Left forelimb (tissue), 1 donor: ENCODE measurements around the gene SLC49A4.

Source experiments
- DNase-seq: peaks from one replicate; pipeline ENCODE4 v3.0.0-alpha.2; 2018; ENCODE audit warnings: low spot score

The SLC49A4 gene

GRCh38 chr3:122908251-122908650, 113.4 kb downstream of the SLC49A4 start:
- DNase-seq: no peak

DNA sequence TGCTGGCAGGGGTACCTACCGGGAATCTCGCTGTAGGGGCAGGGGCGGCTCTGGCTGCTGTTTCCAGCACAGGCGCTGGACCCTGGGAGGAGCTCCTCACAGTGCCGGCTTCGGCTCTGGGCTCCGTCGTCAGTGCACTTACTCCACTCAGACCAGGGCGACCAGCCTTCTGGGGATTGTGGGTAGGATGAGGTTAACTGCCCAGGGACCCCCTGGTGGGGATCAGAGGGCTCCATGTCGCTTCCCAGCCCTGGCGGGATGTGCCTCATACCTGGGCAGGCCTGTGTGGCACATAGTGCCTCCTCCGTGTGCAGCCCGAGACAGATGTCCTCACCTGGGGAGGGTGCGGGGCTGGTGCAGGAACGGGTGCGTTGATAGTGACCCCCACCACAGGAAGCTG, 117.0 kb downstream of the SLC49A4 start:
- no peak for DNase-seq

DNA sequence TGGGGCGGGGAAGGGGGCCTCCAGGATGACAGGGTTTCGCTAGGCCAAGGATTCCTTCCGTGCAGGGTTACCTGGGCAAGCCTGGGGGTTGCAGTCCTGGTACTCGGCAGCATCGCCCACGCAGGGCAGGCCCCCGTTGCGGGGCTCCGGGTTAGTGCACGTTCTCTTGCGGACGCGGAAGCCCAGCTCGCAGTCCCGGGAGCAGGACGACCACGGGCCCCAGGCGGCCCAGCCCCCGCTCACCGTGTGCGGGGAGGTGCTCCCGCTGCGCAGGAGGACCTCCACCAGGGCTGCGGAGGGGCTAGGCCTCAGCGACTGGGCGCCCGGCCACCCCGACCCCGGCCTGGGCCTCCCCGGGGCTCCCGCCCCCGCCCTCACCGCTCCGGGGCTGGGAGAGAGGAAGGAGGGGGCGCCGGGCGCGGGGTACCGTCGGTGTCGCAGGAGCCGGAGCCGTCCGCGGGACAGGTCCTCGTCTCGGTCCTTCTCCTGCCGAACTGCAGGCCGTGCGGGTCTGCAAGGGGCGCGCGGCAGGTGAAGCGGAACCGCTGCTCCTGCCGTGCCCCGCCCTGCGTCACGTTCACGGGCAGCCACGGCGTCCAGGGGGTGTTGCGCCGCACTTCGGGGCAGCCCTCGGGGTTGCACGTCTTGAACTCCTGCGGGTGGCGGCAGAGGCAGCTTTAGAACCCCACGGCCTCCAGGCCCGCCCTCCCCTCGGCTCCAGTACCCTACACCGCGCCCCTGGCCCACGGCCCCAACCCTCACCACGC, 118.1 kb downstream of the SLC49A4 start:
- no peak for DNase-seq

- no peak for DNase-seq
Measured at GRCh38 chr3:122913539-122914100, 118.8 kb downstream of the SLC49A4 start.

GRCh38 chr3:122915300-122916055, 120.6 kb downstream of the SLC49A4 start:
- no peak for DNase-seq

GRCh38 chr3:122916084-122916483, 121.2 kb downstream of the SLC49A4 start:
- DNase-seq: no peak

GRCh38 chr3:122916580-122916979, 121.7 kb downstream of the SLC49A4 start:
- DNase-seq: no peak

DNA sequence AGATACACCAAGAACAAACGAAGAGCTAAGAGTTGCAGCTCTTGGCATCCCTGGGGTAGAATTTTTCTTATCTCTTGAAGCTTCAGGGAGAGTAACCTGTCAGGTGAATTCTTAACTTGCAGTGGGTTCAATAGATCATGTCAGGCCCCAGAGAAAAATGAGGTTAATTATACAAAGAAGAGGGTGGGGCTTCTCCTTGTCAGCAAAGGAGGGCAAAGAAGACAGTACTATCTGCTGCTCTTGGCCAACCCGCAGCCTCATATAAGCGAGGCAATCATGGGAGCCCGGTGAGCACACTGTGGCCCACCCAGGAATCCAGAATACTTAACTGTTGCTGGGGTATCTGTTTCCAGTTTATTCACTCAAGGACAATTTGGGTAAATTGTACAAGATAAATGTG, 122.5 kb downstream of the SLC49A4 start:
- DNase-seq: no peak

DNA sequence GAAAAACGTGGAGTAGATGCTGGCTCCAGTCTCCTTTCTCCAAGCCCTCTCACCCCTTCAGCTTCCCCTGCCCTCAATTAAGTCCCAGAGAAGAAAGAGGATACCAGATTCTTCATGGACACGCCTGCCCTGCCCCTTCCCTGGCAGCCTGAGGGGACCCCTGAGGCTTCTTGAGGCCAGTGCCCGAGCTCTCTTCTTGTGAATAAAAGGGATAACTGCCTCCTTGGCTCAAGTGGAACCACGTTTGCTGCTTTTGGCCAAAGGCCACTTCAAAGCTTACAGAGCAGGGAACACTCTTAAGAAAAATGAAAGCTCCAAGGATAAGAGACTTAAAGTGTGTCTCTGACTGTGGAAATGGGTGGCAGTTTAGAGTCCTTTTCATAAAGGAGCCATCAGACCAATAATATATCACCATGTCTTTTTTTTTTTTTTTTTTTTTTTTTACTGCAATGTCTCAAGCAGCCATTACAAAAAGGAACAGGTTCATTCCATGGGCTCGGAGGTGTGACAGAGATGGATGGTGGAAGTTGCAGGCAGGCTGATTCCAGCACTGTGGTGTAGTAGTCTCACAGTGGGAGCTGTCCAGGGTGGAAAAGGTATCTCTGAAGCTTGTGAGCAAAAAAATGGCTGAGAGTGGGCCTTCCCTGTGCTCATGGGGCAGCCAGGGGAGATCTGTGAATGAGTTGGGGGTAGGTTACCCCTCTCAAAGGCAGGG, 123.9 kb downstream of the SLC49A4 start:
- peak; percentile 28 for DNase-seq

DNA sequence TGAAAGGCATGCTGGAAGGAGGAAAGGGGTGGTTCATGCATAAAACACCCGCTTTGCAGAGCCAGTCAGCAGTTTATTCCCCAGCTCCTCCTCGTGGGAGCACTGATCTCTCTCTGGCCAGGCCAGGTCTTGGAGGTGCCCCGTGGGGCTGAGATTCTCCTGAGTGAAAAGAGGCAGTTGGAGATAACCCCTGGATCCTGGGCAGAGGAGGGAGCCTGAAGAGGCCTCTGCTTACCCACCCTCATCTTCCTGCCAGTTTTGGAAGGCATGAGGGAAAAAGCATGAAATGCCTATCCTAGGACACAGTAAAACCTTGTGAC, 124.4 kb downstream of the SLC49A4 start:
- DNase-seq: peak; percentile 14

DNA sequence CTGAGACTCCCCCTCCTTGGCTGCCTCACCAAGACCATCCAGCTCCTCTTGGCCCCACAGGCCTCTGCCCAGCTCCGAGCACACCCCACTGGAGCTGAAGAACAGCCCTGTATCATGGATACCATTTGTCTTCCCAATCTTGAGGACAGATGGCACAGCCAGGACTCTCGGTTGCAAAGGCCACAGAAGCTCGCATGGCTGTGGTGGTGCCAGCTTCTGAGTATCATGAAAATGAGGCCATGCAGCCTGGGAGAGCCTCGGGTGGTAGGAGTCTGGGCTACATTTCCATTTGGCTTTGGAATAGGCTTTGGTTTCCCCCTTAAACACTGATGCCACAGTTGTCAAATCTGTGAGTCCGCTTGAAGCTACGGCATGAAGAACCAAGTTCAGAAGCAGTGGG, 126.1 kb downstream of the SLC49A4 start:
- peak; percentile 48 for DNase-seq

DNA sequence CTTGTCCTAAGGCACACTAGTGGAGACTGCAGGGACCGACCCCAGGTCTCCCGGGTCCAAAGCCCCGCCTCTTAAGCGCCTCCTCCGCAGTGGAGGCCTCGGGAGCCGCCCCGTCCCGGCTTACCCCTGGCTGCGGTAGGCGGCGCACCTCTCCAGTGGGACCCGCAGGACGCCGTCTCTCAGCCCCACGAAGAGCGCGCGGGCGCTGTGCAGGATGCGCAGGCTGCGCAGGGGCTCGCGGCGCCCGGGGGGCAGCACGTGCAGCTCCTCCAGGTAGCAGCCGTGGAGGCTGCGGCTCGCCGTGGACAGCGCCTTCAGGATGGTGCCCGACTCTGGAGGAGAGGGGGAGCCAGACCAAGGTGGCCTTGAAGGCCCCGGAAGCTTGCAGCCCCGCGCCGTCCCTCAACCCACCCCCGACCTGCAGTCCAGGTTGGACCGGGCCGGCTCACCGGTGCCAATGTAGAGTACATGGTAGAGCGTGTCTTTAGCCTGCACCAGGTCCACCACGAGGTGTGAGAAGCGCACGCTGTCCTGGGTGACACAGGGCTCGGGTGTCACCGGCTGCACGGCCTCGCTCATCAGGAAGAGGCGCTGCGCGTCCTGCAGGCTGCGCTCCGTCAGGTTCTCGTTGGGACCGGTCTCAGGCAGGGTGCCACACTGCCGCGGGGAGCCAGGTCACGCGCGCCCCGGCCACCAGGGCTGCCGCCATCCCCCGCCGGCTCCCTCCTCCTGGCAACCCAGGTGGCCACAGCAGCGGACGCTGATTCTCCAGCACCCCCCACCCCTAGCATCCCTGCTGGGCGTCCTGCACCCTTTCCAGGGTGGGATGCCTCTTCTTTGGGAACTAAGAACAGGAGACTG, 127.2 kb downstream of the SLC49A4 start:
- peak; percentile 57 for DNase-seq

- no peak for DNase-seq
Measured at GRCh38 chr3:122923611-122924010, 128.7 kb downstream of the SLC49A4 start.

- DNase-seq: peak; percentile 37
Measured at GRCh38 chr3:122924056-122924455, 129.2 kb downstream of the SLC49A4 start.

- DNase-seq: peak; percentile 22
Measured at GRCh38 chr3:122925756-122926155, 130.9 kb downstream of the SLC49A4 start.

DNA sequence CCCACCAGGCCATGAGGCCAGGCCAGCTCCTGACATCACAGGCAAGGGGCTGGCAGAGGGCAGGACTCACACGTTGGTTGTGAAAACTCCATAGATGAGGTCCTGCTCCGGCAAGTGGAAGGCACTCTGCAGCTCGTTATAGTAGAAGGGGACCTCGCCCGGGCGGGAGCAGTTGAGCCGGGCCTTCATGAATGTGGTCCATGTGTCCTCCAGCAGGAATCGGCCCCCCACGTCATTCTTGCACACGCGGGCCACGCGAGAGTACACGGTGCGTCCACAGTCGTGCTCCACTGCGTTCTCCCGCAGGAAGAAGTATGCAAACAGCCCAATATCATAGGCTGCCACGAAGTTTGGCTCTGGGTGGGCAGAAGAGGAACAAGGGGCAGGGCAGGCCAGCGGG, 131.5 kb downstream of the SLC49A4 start:
- DNase-seq: peak; percentile 53

DNA sequence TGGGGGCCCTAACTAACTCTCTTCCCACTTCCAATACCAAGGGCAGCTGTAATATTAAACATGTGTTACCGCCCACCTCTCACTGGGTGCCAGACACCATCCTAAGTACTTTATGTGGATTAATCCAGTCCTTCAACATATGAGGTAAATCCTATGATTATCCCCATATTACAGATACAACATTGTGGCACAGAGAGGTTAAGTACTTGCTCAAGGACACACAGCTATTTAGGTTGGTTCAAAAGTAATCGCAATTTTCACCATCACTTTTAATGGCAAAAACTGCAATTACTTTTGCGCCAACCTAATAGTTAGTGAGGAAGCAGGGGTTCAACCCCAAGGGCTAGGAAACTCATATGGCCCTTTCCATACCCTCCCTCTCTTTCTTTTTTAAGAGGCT, 131.9 kb downstream of the SLC49A4 start:
- no peak for DNase-seq

DNA sequence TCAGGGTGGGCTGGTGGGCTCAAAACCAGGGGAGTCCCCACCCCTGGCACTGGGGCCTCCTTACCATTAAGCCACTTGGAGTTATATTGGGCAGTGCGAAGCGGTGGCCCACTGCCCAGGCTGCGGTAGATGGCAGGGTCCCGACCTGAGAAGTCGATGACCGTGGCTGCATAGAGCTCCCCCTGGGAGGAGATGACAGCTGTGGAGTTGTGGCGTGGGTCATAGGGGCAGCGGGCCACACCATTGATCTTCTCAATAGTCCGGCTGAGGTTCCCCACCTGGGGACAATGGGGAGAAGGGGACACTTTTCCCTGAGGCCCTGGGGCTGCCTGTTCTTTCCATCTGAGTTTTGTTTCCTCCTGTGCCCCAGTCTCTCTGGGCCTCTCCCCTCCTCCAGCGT, 132.9 kb downstream of the SLC49A4 start:
- DNase-seq: no peak

DNA sequence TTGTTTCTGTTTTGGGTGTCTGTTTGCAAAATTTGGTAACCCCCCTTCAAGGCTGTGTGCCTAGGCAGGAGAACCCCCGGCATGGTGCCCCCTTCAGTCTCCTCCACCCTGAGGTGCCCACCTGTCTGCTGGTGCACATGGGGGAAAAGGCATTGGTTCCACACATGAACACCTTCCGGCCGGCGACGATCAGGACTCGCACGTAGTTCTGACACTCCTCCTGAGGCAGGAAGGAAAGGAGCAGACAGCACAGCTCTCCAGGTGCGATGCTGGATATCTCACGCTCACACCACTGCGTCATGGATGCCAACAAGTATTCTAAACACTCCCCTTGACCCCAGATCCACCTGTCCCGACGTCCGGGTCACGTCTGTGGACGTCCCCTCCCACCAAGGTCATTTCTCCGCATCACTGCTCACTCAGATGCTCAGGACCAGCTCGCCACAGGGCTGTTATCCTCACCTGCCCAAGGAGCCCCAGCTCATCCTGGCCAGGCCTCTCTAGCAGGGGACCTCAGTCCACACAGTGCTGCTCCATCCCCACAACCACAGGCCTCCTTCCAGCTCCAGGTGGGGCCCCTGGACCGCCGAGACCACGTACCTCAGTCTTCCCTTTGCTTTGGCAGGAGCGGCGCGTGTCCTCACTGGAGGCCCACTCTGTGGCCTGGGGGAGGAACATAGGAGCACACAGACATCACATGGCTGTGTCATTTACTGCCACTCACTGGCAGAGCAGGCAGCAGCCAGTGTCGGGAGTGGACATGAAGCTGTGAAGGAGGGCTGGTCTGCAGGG, 133.7 kb downstream of the SLC49A4 start:
- DNase-seq: no peak

GRCh38 chr3:122929188-122930062, 134.6 kb downstream of the SLC49A4 start:
- no peak for DNase-seq
